HEK293 (cell line): ENCODE data around the gene COTL1.

Source experiments
- CTCF ChIA-PET: fragments of 350-600 bp; formaldehyde crosslinking; extraction: SDS; loops from one replicate; lab custom pipeline; 2021; ENCODE audit warnings: antibody characterized with exemption; lab: Yijun Ruan, JAX
- POLR2A ChIA-PET: fragments of 300-600 bp; formaldehyde crosslinking; extraction: SDS; loops from one replicate; lab custom pipeline; 2020; ENCODE audit warnings: antibody characterized with exemption, inconsistent platforms; lab: Yijun Ruan, JAX
- H3K27ac ChIP-seq: fragments of 200-500 bp; sonication (Bioruptor generic); 2 replicates; pipeline ENCODE4 v1.5.1; 2014; ENCODE audit warnings: low read depth, low read length, control low read depth, inconsistent platforms; ENCODE audit errors: extremely low read depth
- H3K36me3 ChIP-seq, 2 experiments: fragments of 200-500 bp in 1 of 2; sonication (Bioruptor generic) in 1 of 2; 1 replicate in 1 of 2; 2 replicates in 1 of 2; pipeline ENCODE4 v1.5.1; 2014 to 2017; ENCODE audit warnings: inconsistent platforms in 2 of 2, low read length in 2 of 2; ENCODE audit not compliant: control insufficient read depth in 2 of 2, insufficient read depth in 1 of 2
- H3K4me1 ChIP-seq: fragments of 200-500 bp; sonication (Bioruptor generic); 2 replicates; pipeline ENCODE4 v1.5.1; 2014; ENCODE audit warnings: mild to moderate bottlenecking, low read length, inconsistent platforms; ENCODE audit not compliant: control insufficient read depth, insufficient read depth
- H3K4me3 ChIP-seq: 2 replicates; pipeline ENCODE4 v1.5.1; 2011; ENCODE audit warnings: low read depth, mild to moderate bottlenecking, control low read depth, low read length, moderate library complexity
- H3K9me3 ChIP-seq: fragments of 200-500 bp; sonication (Bioruptor generic); 2 replicates; pipeline ENCODE4 v1.5.1; 2014; ENCODE audit warnings: low read depth, low read length, inconsistent platforms; ENCODE audit not compliant: control insufficient read depth, insufficient read depth
- BCL11A ChIP-seq: fragments of 450-650 bp; formaldehyde crosslinking; IDR thresholded peaks from 2 replicates; pipeline ENCODE4 v1.5.1; 2016; ENCODE audit warnings: low read depth, missing biosample characterization, missing genetic modification characterization
- FEZF1 ChIP-seq: fragments of 450-650 bp; formaldehyde crosslinking; IDR thresholded peaks from 2 replicates; pipeline ENCODE4 v1.5.1; 2016; ENCODE audit warnings: missing biosample characterization, missing genetic modification characterization
- HOXD13 ChIP-seq: sonication (generic); formaldehyde crosslinking; IDR thresholded peaks from 2 replicates; pipeline ENCODE4 v1.8.0; 2022; ENCODE audit warnings: missing genetic modification reagents, borderline replicate concordance
- INSM2 ChIP-seq: fragments of 450-650 bp; formaldehyde crosslinking; IDR thresholded peaks from 2 replicates; pipeline ENCODE4 v1.5.1; 2016; ENCODE audit warnings: missing biosample characterization, missing genetic modification characterization
- KLF16 ChIP-seq: fragments of 450-650 bp; formaldehyde crosslinking; IDR thresholded peaks from 2 replicates; pipeline ENCODE4 v1.5.1; 2017; ENCODE audit warnings: missing biosample characterization, missing genetic modification characterization
- KLF17 ChIP-seq: fragments of 450-650 bp; formaldehyde crosslinking; IDR thresholded peaks from 2 replicates; pipeline ENCODE4 v1.5.1; 2016; ENCODE audit warnings: missing biosample characterization, missing genetic modification characterization
- PRDM6 ChIP-seq: fragments of 450-650 bp; formaldehyde crosslinking; IDR thresholded peaks from 2 replicates; pipeline ENCODE4 v1.5.1; 2017; ENCODE audit warnings: missing biosample characterization, missing genetic modification characterization
- SP7 ChIP-seq: fragments of 450-650 bp; formaldehyde crosslinking; IDR thresholded peaks from 2 replicates; pipeline ENCODE4 v1.5.1; 2016; ENCODE audit warnings: missing biosample characterization, missing genetic modification characterization
- TRIM28 ChIP-seq: IDR thresholded peaks from 2 replicates; pipeline ENCODE4 v1.6.1; 2011; ENCODE audit warnings: low read length, control low read depth, borderline replicate concordance
- ZBTB20 ChIP-seq: fragments of 450-650 bp; formaldehyde crosslinking; IDR thresholded peaks from 2 replicates; pipeline ENCODE4 v1.5.1; 2016; ENCODE audit warnings: missing biosample characterization, missing genetic modification characterization
- ZBTB48 ChIP-seq: fragments of 450-650 bp; formaldehyde crosslinking; IDR thresholded peaks from 2 replicates; pipeline ENCODE4 v1.5.1; 2016; ENCODE audit warnings: missing biosample characterization, missing genetic modification characterization
- ZNF140 ChIP-seq: fragments of 450-650 bp; formaldehyde crosslinking; IDR thresholded peaks from 2 replicates; pipeline ENCODE4 v1.5.1; 2016; ENCODE audit warnings: missing biosample characterization, missing genetic modification characterization
- ZNF175 ChIP-seq: fragments of 450-650 bp; formaldehyde crosslinking; IDR thresholded peaks from 2 replicates; pipeline ENCODE4 v1.5.1; 2016; ENCODE audit warnings: missing biosample characterization, missing genetic modification characterization
- ZNF202 ChIP-seq: fragments of 450-650 bp; formaldehyde crosslinking; IDR thresholded peaks from 2 replicates; pipeline ENCODE4 v1.5.1; 2016; ENCODE audit warnings: missing biosample characterization, missing genetic modification characterization, borderline replicate concordance
- ZNF214 ChIP-seq: fragments of 450-650 bp; formaldehyde crosslinking; IDR thresholded peaks from 2 replicates; pipeline ENCODE4 v1.5.1; 2017; ENCODE audit warnings: missing biosample characterization, mild to moderate bottlenecking, missing genetic modification characterization, borderline replicate concordance
- ZNF302 ChIP-seq: fragments of 450-650 bp; formaldehyde crosslinking; IDR thresholded peaks from 2 replicates; pipeline ENCODE4 v1.5.1; 2016; ENCODE audit warnings: missing biosample characterization, missing genetic modification characterization, low read depth
- ZNF335 ChIP-seq: fragments of 450-650 bp; formaldehyde crosslinking; conservative IDR thresholded peaks from 2 replicates; pipeline ENCODE4 v1.5.1; 2016; ENCODE audit warnings: missing biosample characterization, missing genetic modification characterization
- ZNF394 ChIP-seq: fragments of 450-650 bp; formaldehyde crosslinking; IDR thresholded peaks from 2 replicates; pipeline ENCODE4 v1.5.1; 2016; ENCODE audit warnings: missing biosample characterization, missing genetic modification characterization, mild to moderate bottlenecking, moderate library complexity, borderline replicate concordance
- ZNF398 ChIP-seq: fragments of 450-650 bp; formaldehyde crosslinking; IDR thresholded peaks from 2 replicates; pipeline ENCODE4 v1.5.1; 2017; ENCODE audit warnings: missing biosample characterization, missing genetic modification characterization
- ZNF423 ChIP-seq: fragments of 450-650 bp; formaldehyde crosslinking; IDR thresholded peaks from 2 replicates; pipeline ENCODE4 v1.5.1; 2016; ENCODE audit warnings: missing biosample characterization, missing genetic modification characterization
- ZNF433 ChIP-seq: fragments of 450-650 bp; formaldehyde crosslinking; IDR thresholded peaks from 2 replicates; pipeline ENCODE4 v1.5.1; 2016; ENCODE audit warnings: missing biosample characterization, missing genetic modification characterization, low read depth
- ZNF521 ChIP-seq: fragments of 450-650 bp; formaldehyde crosslinking; IDR thresholded peaks from 2 replicates; pipeline ENCODE4 v1.5.1; 2017; ENCODE audit warnings: missing biosample characterization, mild to moderate bottlenecking, missing genetic modification characterization
- ZNF529 ChIP-seq: fragments of 450-650 bp; formaldehyde crosslinking; IDR thresholded peaks from 2 replicates; pipeline ENCODE4 v1.5.1; 2017; ENCODE audit warnings: missing genetic modification characterization, missing biosample characterization; ENCODE audit not compliant: insufficient replicate concordance
- ZNF580 ChIP-seq: fragments of 450-650 bp; formaldehyde crosslinking; IDR thresholded peaks from 2 replicates; pipeline ENCODE4 v1.5.1; 2016; ENCODE audit warnings: missing biosample characterization, missing genetic modification characterization
- ZNF623 ChIP-seq: fragments of 450-650 bp; formaldehyde crosslinking; IDR thresholded peaks from 2 replicates; pipeline ENCODE4 v1.5.1; 2016; ENCODE audit warnings: missing biosample characterization, missing genetic modification characterization
- ZNF658 ChIP-seq: fragments of 450-650 bp; formaldehyde crosslinking; IDR thresholded peaks from 2 replicates; pipeline ENCODE4; 2016; ENCODE audit warnings: missing biosample characterization, missing genetic modification characterization
- ZNF677 ChIP-seq: fragments of 450-650 bp; IDR thresholded peaks from 2 replicates; pipeline ENCODE4 v1.5.0; 2018; ENCODE audit warnings: missing biosample characterization, mild to moderate bottlenecking, missing genetic modification characterization, moderate library complexity
- ZNF777 ChIP-seq: fragments of 450-650 bp; formaldehyde crosslinking; IDR thresholded peaks from 2 replicates; pipeline ENCODE4 v1.5.1; 2017; ENCODE audit warnings: missing biosample characterization, missing genetic modification characterization, borderline replicate concordance
- ZSCAN4 ChIP-seq: fragments of 450-650 bp; formaldehyde crosslinking; IDR thresholded peaks from 2 replicates; pipeline ENCODE4 v1.5.1; 2017; ENCODE audit warnings: missing biosample characterization, missing genetic modification characterization

The COTL1 gene

GRCh38 chr16:84583995-84584394, 33.9 kb downstream of the COTL1 start:
- CTCF ChIA-PET: interaction anchor here (0.7 kb wide), 1 partner anchor 22 kb away, joined by 3 read pairs; no protein-coding TSS in a partner anchor
- TF ChIP-seq INSM2: no peak
- no peak for TF ChIP-seq ZNF140 (tag by site-specific recombination)
- no peak for TF ChIP-seq ZNF777 (tag by site-specific recombination)
- no peak for TF ChIP-seq ZNF623 (tag by site-specific recombination)
- no peak for TF ChIP-seq ZNF175
- TF ChIP-seq HOXD13 (CRISPR knock-in tag): no peak
- no peak for TF ChIP-seq ZNF423 (tag by site-specific recombination)
- TF ChIP-seq FEZF1: no peak
- no peak for TF ChIP-seq SP7 (tag by site-specific recombination)
- TF ChIP-seq ZBTB20 (tag by site-specific recombination): no peak
- no peak for TF ChIP-seq ZNF658 (tag by site-specific recombination)
- TF ChIP-seq PRDM6 (tag by site-specific recombination): no peak
- no peak for TF ChIP-seq ZNF677 (tag by site-specific recombination)
- no peak for TF ChIP-seq ZNF335
- TF ChIP-seq ZNF433 (tag by site-specific recombination): no peak
- TF ChIP-seq ZBTB48 (tag by site-specific recombination): no peak
- TF ChIP-seq ZNF580 (tag by site-specific recombination): no peak
- TF ChIP-seq ZNF214 (tag by site-specific recombination): no peak
- no peak for TF ChIP-seq ZNF394 (tag by site-specific recombination)
- TF ChIP-seq BCL11A (tag by site-specific recombination): no peak
- no peak overlapping the region for H3K27ac ChIP-seq
- no peaks in the 10 kb centered on the region for H3K36me3 ChIP-seq
- H3K4me3 ChIP-seq: no peak overlapping the region
- H3K4me1 ChIP-seq: no peaks in the 10 kb centered on the region
- H3K9me3 ChIP-seq: no peaks in the 10 kb centered on the region
- POLR2A ChIA-PET: no interaction called here

GRCh38 chr16:84582958-84583516, 34.8 kb downstream of the COTL1 start:
- ChIA-PET POLR2A (no interaction called here), CTCF (interaction anchor here (1.2 kb wide), 1 partner anchor 77 kb away, joined by 3 read pairs; no protein-coding TSS in a partner anchor)
- Histone ChIP-seq H3K36me3 (no peaks in the 10 kb centered on the region), H3K9me3 (no peaks in the 10 kb centered on the region), H3K4me3 (no peak overlapping the region), H3K4me1 (no peaks in the 10 kb centered on the region), H3K27ac (no peak overlapping the region)
- TF ChIP-seq ZNF433 (tag by site-specific recombination) (no peak), ZNF521 (tag by site-specific recombination) (no peak), SP7 (tag by site-specific recombination) (no peak), ZNF302 (tag by site-specific recombination) (no peak), ZNF529 (tag by site-specific recombination) (no peak), KLF17 (tag by site-specific recombination) (no peak), ZSCAN4 (no peak), ZNF398 (tag by site-specific recombination) (no peak), TRIM28 (no peak), ZNF202 (tag by site-specific recombination) (no peak), ZNF777 (tag by site-specific recombination) (no peak), KLF16 (no peak)
